ENCODE data around the gene HEG1.

Gene HEG1

DNA sequence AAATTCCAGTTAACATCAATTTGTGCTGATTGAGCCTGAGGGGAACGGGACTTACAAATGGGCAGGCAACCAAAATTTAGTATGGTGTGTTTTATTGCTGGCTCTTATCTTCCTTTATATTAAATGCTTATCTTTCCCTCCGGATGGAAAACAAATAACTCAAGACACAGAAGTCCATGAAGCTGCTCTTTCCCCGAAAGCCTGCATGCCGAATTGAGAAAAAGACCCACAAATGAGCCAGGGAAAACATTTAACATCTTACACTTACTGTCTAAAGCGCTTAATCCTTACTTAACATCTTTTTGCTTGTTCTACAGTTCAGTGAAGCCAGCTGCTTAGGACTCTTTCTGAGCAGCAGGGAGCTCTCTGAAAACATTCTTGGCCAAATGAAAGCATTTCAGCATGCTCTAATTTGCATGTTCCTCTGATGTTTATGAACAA, 49.5 kb downstream of the HEG1 start:
- DNase-seq, result no peak

DNA sequence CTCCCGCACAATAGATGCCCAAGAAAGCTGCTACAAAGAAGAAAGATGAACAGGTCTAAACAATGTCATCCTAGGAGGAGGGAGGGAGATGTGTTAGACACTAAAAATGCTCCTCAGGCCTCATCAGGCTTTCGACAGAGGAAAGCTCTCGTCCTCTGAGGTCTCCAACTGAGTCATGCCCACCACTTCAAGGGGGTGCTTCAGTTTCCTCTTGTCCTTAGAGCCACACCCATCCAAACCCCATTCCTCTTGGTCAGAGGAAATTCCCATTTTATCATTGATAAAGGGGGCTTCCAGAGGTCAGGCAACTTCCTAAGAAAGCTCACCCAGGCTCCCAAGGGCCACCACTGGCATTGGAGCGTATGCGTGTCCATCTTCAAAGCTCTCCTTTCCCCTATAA, 50.1 kb downstream of the HEG1 start:
- no peak for DNase-seq

DNA sequence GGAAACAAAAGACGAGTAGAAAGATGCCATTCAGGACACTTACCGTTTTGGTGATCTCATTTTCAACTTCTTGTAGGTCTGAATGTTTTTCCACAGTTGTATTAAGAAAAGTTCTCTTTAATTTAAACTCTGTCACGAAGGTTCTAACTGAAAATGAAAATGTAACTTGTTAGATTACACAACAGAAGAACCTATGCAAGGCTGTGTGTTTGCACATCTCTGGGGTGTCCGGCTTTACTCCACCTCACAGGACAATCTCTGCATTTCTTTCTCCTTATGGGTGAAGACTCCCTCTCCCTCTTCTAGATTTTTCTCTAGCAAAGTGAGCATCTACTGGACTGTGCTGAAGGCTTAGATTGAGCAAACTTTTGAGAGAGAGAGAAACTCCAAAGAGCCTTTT, 50.6 kb downstream of the HEG1 start:
- no peak for DNase-seq

DNA sequence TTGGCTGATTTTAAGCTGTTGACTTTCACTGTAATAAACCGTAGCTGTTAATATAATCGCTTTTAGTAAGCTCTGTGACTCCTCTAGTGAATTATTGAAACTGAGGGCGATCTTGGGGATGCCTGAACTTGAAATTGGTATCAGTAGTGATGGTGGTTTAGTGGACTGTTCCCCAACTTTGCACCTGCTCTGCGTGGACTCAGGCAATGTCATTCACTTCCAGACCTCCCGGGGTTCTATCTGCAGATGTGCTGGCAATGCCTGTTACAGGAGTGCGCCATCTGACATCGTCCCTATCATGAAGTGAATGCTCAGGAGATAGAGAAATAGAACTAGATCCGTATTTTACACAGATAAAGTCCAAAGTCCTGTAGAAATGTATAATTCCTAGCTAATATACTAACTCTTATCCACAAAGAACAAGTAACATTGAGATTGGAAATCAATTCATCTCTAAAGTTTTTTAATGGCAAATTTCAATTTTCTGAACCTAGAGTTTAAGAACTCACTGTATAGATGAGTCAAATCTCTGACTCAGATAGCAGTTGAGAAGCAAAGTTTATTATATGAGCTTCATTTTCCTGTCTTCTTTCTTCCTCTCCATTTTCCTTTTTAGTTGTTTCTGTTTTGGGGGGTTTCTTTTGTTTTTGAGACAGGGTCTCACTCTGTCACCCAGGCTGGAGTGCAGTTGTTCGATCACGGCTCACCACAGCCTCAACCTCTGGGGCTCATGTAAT, 51.8 kb downstream of the HEG1 start:
- no peak for DNase-seq

DNA sequence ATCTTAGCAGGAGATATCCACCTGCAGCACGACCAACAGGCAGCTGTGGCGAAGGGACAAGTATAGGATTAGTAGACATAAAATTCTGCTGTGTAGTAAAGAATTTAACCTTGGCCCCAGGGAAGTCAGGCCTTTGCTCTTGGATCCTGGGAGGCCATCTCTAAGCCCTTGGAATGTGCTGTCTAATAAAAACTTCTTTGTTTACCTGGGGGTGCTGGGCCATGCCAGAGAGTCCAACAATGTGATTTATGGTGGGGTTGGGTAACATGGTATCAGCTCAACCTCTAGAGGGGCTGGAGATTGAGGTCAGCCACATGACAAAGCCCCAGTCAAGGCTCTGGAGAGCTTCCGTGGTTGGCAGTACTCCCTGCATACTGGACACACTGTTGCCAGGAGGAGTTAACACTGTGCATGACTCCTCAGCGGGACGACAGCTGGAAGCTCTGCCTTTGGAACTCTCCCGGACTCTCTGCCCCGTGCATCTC, 52.4 kb downstream of the HEG1 start:
- no peak for DNase-seq

DNA sequence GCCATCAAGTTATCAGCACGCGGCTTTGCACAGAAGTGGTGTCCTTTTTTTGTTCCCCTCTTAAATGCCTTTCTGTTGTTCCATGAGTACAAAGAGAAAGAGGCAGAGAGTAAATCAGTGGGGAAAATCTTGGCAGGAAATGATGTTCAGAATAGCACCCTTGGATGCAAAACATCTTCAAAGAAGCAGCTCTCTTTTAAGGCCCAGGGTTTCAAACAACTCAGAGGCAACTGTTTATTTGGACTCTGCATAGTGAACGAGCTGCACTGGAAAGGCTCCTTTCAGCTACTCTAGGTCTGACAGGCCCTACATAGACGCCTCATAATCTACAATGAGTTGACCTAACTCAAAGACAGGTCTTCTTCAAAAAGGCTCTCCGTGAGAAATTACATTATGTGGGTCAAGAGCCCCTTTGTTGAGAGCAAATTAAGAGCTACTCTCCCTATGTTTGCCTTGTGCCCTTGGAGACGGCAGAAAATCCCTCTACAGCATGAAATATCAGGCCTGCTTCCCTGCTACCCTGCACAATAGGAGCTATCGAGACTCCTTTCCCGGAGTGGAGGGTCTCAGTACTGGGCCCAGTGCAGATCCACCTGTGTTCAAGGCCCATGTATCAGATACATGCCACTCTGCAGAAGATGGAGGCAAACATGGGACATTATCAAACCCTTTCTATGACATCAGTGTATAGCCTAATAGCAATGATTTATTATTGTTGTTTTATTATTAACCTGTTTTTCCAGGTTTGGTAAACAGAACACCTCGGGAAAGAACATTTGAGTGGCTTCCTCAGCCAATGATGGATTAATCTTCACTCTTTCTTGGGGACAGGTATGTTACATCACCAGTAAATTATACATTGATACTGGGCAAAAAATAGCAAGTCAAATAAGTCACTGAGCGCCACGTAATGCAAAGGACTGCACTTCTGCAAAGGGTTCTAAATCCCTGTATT, 53.1 kb downstream of the HEG1 start:
- no peak for DNase-seq

DNA sequence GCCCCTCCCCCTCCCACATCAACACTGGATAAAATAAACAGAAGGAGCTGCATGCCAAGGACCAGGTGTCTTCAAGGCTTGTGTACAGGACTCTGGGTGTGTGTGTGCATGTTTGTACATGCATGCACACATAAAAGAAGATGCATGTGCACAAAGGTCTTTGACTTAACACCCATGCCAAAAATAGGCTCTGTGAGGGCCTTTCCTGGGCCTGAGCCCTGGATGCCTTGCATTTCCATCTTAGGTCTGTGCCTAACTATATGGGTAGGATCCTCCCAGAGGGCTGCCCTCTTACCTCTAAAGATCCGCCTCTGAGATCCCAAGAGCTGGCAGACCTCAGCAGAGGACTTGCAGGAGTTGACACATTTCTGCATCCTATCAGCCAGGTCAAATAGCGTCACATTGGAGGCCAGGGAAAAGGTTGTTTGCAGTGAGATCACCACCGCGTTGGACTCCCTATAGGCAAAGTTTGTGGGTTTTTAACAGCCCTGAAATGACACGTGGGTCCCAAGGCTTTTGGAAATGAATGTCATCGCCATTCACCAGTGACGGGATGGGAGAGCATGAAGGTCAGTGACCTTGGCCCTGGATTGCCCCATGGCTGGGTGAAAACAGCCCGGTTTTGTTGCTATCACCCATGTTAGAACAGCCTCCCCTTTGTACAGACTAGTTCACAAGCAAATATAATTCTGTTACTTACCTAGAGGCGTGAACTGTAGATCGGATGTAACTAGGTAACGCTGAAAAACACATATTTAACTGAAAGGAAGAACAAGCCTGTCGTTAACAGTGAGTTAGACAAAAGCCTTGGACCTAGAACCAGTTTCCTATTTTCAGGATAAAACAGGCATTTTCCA, 54.0 kb downstream of the HEG1 start:
- no peak for DNase-seq

DNA sequence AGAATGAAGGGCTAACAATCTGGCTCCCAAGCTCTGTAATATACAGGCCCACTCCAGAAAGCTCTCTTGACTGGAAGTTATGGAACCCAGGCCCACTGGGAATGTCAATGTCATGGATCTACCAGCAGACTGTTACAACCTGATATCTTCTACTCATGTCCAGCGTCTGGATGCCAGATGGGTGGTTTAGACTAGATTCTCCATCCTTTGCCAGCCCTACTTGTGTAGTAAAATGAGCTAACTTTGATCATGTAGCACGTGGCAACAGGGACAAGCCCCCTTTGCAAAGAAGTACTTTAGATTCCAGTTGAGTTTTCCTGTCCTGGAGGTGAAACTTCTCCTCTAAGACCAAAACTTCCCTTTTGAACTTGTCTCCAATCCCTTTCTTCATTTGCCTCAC, 55.1 kb downstream of the HEG1 start:
- DNase-seq, result no peak

DNA sequence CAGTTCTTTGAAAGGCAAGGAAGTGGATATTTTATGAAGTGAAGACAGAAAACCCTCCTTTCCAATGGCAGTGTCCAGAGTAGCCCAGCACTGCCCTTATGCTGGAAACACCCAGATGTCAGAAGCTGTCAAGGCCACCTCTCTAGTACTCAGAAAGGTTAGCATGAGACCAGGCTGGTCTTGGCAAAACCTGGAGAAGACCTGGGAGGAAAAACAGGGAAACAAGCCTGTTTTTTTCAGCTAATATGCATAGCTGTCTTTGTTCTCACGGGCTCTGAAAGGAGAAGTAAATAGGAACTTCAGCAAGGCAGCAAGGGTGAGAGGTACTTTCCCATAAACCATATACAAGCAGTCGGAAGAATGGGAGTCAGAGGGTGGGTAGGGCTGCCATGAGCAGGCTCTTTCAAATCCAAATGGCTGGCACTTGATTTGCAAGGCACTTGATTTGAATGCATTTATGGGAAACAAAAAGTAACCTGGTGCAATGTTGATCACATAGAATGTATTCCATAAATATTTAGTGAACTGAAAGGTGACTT, 55.8 kb downstream of the HEG1 start:
- no peak for DNase-seq

DNA sequence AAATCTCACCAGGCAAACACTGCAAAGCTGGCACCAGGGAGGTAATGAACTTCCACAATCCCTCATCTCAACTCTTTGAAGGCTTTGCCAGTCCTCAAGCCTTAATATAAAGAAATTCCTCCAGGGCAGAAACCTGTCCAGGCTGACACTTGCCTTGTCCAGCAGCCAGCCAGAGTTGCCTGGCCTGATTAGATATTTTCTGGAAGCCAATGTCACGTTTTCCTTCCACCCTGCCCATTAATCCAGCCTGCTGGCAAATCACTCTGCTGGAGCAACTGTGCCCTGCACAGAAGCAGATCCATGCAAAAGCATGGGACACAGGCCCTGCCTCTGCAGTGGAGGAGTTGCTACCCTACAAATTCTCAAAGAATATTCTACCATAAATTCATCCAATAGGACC, 56.5 kb downstream of the HEG1 start:
- DNase-seq, result no peak

DNA sequence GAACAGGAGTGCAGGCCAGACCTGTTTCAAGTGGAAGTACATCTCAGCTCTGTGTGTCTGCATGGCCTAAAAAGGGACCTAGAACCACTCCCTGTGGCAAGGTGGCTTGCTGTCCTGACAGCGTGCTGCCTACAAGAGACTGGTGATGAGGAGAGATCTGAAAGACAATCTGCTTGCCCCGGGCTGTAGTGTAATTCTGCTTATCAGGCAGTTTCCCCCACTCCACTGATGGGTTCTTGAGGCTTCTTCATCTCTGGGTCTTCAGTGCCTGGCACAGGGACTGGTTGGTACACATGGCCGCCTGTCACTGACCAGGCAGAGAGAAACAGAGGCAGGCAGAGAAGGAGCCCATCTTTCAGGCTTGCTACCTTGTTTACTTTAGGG, 57.6 kb downstream of the HEG1 start:
- DNase-seq, result no peak

DNA sequence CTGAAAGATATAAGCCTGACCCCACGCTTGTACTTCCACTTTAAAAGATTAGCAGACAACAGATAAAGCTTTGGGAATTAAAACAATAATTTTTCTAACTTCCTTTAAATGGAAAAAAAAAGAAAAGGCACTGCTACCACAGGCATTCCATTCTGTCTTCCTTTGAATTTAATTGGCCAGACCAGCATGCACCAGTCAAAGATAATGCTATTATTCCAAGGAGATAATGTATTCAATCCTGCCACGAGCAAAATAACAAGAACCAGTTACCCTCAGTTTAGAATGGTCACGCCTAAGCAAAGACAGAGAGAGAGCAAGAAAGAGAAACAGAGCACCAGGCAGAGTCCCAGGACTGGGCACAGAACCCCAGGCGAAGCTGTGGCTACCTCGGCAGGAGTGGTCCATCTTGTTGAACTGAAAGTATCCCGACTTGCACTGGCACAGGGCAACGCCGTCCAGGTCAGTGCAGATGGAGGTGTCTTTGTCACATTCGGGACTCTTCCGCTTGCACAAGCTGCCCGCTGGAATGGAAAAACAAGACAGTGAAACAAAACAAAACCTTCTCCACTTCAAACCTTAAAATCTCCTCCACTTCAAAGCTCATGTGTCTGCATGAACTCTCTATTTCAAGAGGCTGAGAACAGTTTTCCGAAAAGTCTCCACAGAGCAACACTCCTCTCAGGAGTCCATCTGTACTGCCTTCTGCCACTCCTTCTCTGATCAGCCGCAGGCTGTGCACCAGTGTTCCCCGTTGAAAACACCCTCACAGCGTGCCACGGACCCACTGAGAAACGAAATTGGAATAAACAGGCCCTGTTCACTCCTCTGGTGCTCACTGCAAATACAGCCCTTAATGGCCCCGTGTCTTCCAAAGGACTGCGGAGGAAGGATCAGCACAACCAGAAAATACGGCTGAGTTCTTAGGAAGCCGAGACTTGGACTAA, 58.2 kb downstream of the HEG1 start:
- DNase-seq, result no peak

DNA sequence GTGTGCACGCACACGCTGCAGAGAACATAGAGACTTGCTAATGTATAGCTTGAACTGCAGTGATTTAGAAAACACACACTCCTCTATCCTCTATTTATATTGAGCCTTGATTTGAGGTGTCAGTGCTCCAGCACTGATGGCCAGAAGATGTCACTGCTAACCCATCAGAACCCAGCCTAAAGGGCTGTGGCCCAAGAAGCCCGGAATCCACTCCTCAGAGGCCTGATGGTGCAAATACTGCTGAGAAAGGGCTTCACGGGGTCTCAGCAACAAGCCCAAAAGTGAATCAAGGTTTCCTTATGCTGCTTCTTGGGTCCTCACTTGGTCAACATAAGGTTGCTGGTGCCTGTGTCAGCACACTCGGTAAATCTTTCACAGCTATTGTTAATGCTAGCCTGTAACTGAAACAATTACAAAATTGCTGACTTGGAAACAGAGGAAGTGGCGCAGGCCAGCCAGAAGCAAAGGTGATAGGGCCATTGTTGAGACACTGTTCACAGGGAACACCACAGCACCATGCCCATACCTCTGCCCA, 60.3 kb downstream of the HEG1 start:
- DNase-seq, result peak; percentile 78

DNA sequence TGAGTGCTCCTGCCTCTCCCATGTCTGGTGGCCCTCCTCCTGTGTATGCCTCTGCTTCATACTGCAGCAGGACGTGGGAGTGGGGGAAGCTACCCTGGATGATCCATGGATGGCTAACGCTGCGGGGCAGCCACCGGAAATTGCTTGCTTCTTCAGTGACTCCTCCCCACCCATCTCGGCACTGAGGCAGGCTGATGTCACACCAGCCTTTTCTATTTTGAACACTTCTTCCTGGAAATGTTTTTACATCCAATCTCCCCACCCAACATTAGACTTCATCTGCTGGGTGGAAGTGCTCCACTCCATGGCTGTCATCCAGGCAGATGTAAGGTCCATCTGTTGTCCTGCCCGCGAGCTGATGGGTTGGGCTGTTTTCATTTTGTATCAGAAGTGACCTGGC, 62.3 kb downstream of the HEG1 start:
- no peak for DNase-seq

DNA sequence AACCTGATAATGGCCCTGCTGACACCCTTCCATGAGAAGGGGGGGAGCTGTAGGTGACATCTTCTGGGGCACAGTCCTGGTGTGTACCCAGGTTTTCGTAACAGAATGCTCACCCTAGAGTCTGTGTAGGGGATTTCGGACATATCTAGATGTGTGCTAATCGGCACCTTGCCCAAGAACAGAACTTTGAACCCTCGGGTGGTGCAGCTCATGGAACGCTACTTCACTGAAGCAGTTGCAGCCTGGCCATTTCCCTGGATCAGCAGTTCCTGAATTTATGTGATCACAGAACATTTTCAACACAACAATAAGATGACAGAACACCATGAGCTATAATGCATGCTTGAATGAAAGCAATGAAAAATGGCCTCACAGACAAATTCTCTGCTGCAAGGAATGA, 63.8 kb downstream of the HEG1 start:
- no peak for DNase-seq

DNA sequence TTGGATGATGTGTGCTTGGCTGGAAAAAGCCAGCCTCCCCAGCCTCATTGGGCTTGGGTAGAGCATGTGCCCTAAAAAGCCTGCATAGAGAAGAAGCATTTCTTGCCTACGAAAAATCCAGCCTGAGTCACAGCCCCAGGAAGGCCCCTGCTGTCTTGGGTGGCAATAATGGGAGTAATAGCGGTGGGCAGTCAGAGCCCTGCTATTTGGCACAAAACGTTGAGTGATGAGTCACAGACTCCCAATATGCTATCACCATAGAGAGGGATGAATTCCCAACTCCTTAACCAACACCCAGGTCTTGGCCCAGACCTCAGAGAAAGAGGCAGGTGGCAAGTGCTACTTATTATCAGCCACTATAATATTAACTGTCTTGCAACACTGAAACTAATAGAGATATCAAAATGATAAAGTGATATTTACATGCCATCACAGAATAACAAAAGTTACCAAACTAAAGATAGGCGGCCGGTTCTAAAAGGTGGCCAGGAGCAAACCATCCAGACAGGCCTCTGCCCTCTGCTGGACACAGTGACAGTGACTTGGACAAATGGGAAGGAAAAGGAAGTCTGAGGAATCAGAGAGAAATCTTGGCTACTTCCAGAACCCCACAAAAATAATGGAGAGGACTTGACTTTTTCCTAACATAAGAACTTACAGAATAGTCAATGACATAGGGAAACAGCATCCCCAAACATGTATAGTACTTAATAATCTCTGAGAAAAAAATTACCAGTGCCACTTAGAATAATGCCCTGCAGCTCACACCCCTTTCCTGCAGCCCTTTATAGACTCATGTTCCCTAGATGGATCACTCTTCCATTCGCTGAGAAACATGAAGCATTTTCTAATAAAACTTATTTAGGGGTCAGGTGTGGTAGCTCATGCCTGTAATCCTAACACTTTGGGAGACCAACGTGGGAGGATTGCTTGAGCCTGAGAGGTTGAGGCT, 69.3 kb downstream of the HEG1 start:
- DNase-seq, result no peak

DNA sequence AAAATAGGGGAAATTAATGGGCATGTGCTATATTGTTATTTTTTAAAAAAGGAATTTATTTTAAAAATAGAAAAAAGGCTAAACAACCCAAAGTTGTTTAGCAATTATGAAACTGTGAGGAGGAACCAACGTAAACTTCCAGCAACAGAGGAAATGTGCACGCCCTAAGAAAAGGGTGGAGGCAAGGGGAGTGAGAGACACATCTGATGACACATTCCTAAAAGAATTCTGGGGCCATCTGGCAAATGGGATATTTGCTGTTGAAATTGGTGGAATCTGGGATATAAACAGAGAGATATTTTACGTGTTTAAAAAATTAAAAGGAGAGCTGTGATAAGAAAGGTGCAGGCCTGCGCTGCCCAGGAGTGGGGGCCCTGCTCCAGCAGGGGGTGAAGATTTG, 70.4 kb downstream of the HEG1 start:
- DNase-seq, result no peak

DNA sequence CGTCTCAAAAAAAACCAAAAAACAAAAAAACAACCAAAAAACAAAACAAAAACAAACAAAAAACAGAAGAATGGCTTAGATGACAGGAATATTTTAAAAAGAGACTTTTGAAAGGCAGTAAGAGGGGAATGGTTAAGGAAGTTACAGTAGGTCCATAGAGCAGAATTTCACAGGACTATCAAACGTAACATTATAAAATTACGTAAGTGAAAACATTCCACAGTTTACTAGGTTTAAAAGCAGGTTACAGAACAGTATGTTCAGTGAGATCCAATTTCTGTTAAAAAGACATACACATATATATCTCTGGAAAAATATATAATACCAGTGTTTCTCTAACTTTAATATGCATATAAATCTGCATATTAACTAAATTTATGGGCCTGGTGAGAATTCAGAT, 71.0 kb downstream of the HEG1 start:
- DNase-seq, result no peak

DNA sequence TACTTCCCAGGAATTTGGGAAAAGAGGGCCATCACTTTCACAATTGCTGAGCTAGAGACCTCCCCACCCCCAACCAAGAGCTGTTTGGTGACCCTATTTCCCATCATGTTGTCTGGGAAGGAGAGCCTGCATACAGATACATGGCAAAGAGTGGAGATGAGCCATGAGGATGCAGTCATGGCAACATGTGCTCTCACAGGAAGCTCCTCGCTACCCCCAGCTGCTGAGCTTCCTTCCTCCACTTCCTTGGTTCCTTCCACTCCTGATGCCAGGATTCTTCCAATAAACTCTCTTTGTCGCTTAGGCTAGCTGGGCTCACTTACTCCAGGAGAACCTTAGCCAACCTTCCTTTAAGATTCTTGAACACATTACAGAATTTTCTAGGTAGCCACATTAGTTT, 72.9 kb downstream of the HEG1 start:
- no peak for DNase-seq

DNA sequence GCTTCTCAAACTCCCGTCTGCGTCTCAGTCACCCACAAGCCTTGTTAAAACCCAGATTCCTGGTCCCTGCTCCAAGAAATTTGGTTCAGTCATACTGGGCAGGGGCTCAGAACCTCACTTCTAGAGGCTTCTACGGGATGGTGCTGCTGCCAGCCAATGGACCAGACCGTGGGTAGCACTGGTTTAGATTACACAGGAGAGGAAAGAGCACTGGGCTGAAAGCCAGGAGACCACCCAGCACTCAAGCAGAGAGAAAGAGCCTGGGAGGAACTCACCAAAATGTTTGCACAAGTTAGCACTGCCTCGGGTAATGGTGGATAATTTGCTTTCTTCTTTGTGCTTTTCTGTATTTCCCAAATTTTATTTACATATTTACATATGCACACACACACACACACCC, 74.3 kb downstream of the HEG1 start:
- DNase-seq, result no peak
